ENCODE data around the gene ARHGAP32. TPM values are rescaled to one million over a fixed set of nuclear protein-coding genes. Genes with fewer than 3 reads are reported as not detected.
"Not testable (repeated sequence)": the region's sequence is repeated elsewhere in the genome, so short reads cannot be mapped to it uniquely, and the experiment has no call there.

ARHGAP32 gene
- polyA plus RNA-seq, 1 experiment: 6.1 TPM

DNA sequence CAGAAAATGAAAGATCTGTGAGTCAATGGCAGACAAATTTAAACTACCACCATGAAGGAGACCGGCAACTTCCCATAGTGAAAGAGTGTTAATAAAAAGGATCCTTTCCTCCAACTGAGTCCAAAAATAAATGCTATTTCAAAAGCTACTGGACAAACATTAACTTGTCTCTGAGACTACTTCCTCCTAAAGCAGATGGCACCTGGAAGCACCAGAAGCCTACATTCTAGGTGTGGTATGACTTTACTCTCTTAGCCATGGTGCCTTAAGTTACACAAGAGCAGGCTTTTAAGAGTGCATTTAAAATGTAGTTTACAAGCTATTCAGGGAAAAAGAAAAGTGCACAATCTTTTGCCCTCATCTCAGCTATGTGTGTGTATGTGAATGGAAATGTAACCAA is 2.5 kb downstream of the ARHGAP32 start:
- H3K4me3 ChIP-seq (ENCODE audit: low read depth, low read length): no peak overlapping the region
- TF ChIP-seq CTCF (IDR thresholded peaks at IDR 0.05; ENCODE audit: insufficient read depth, low read depth, low read length): no peak
- ChIA-PET POLR2A (no interaction called here), CTCF (interaction anchor here (0.6 to 1.3 kb wide), 2 partner anchors 14 to 766 kb away, joined by 3 read pairs; no protein-coding TSS in a partner anchor)
- no peaks in the 10 kb centered on the region for H3K36me3 ChIP-seq (ENCODE audit: control insufficient read depth, insufficient read depth, low read length)
- no peak for DNase-seq (ENCODE audit: low read depth)
- H3K27me3 ChIP-seq (ENCODE audit: control insufficient read depth, insufficient read depth, low read length): no peaks in the 10 kb centered on the region

DNA sequence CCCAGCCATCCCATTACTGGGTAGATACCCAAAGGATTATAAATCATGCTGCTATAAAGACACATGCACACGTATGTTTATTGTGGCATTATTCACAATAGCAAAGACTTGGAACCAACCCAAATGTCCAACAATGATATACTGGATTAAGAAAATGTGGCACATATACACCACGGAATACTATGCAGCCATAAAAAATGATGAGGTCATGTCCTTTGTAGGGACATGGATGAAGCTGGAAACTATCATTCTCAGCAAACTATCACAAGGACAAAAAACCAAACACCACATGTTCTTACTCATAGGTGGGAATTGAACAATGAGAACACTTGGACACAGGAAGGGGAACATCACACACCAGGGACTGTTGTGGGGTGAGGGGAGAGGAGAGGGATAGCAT is 7.0 kb downstream of the ARHGAP32 start:
- DNase-seq (ENCODE audit: low read depth); H3K4me3 ChIP-seq (ENCODE audit: low read depth, low read length); H3K36me3 ChIP-seq (ENCODE audit: control insufficient read depth, insufficient read depth, low read length); CTCF ChIA-PET; H3K27me3 ChIP-seq (ENCODE audit: control insufficient read depth, insufficient read depth, low read length); POLR2A ChIA-PET: not testable (repeated sequence)

- no peaks in the 10 kb centered on the region for H3K27me3 ChIP-seq (ENCODE audit: control insufficient read depth, insufficient read depth, low read length)
- CTCF ChIA-PET: interaction anchor here (0.6 to 0.7 kb wide), 2 partner anchors 38 to 1660 kb away, joined by 3 read pairs; no protein-coding TSS in a partner anchor
- POLR2A ChIA-PET: no interaction called here
- no peak for TF ChIP-seq CTCF (IDR thresholded peaks at IDR 0.05; ENCODE audit: insufficient read depth, low read depth, low read length)
- no peak overlapping the region for H3K4me3 ChIP-seq (ENCODE audit: low read depth, low read length)
- no peaks in the 10 kb centered on the region for H3K36me3 ChIP-seq (ENCODE audit: control insufficient read depth, insufficient read depth, low read length)
- DNase-seq (ENCODE audit: low read depth): no peak
Observed at GRCh38 chr11:129184581-129184980, 7.5 kb downstream of the ARHGAP32 start.

DNA sequence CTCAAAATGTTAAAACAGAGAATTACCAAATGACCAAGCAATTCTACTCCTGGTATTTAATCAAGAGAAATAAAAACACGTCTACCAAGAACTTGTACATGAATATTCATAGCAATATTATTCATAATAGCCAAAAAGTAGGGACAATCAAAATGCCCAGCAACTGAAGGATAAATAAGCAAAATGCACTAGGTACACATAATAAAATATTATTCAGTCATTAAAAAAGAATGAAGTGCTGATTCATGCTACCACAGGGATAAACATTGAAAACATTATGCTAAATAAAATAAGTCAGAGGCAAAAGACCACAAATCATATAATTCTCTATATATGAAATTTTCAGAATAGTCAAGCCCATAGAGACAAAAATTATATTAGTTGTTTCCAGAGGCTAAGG is 24.8 kb downstream of the ARHGAP32 start:
- Histone ChIP-seq H3K36me3 (ENCODE audit: control insufficient read depth, insufficient read depth, low read length) (no peaks in the 10 kb centered on the region), H3K4me3 (ENCODE audit: low read depth, low read length) (no peak overlapping the region), H3K27me3 (ENCODE audit: control insufficient read depth, insufficient read depth, low read length) (no peaks in the 10 kb centered on the region)
- TF ChIP-seq CTCF (IDR thresholded peaks at IDR 0.05; ENCODE audit: insufficient read depth, low read depth, low read length): no peak
- CTCF ChIA-PET: no interaction called here
- POLR2A ChIA-PET: no interaction called here
- DNase-seq (ENCODE audit: low read depth): no peak

GRCh38 chr11:129163714-129164164 is 28.4 kb downstream of the ARHGAP32 start:
- POLR2A ChIA-PET: no interaction called here
- DNase-seq (ENCODE audit: low read depth): no peak
- H3K27me3 ChIP-seq (ENCODE audit: control insufficient read depth, insufficient read depth, low read length): no peaks in the 10 kb centered on the region
- H3K4me3 ChIP-seq (ENCODE audit: low read depth, low read length): no peak overlapping the region
- TF ChIP-seq CTCF (IDR thresholded peaks at IDR 0.05; ENCODE audit: insufficient read depth, low read depth, low read length): no peak
- CTCF ChIA-PET: interaction anchor here (1.0 kb wide), 1 partner anchor 9 kb away, joined by 3 read pairs; no protein-coding TSS in a partner anchor
- H3K36me3 ChIP-seq (ENCODE audit: control insufficient read depth, insufficient read depth, low read length): no peaks in the 10 kb centered on the region

- H3K36me3 ChIP-seq (ENCODE audit: control insufficient read depth, insufficient read depth, low read length); POLR2A ChIA-PET; H3K4me3 ChIP-seq (ENCODE audit: low read depth, low read length); DNase-seq (ENCODE audit: low read depth); CTCF ChIA-PET; H3K27me3 ChIP-seq (ENCODE audit: control insufficient read depth, insufficient read depth, low read length): not testable (repeated sequence)
Observed at GRCh38 chr11:129157080-129157479, 35.0 kb downstream of the ARHGAP32 start.
